GM10847 (cell line): ENCODE measurements around the gene KIR3DL3.
"Not testable (repeated sequence)": the region's sequence is repeated elsewhere in the genome, so short reads cannot be mapped to it uniquely, and the experiment has no call there.

ENCODE experiments used
- POLR2A ChIP-seq: IDR thresholded peaks from 2 replicates; pipeline ENCODE4 v1.6.1; 2011; ENCODE audit not compliant: insufficient read length; ENCODE audit errors: extremely low read depth

The KIR3DL3 gene

DNA sequence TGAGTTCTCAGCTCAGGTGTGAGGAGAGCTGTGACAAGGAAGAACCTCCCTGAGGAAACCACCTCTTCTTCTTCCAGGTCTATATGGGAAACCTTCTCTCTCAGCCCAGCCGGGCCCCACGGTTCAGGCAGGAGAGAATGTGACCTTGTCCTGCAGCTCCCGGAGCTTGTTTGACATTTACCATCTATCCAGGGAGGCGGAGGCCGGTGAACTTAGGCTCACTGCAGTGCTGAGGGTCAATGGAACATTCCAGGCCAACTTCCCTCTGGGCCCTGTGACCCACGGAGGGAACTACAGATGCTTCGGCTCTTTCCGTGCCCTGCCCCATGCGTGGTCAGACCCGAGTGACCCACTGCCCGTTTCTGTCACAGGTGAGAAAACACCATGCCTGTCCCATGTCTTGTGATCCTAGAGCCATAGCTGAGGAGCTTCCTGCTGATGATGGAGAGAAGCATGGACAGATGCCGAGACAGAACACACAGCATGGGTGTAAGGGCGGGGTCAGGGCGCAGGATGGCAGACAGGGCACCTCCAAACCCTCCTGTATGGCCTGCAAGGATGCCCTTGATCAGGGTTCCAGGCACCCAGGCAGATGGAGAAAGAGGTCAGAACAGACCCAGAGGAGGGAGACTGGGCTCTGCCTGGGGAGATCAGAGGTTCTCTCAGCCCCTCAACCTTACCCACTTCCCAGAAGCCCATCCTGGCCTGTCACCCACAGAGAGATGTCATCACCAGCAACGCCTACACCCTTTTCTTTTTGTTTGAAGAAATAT, 5.4 kb downstream of the KIR3DL3 start:
- TF ChIP-seq POLR2A = no peak

DNA sequence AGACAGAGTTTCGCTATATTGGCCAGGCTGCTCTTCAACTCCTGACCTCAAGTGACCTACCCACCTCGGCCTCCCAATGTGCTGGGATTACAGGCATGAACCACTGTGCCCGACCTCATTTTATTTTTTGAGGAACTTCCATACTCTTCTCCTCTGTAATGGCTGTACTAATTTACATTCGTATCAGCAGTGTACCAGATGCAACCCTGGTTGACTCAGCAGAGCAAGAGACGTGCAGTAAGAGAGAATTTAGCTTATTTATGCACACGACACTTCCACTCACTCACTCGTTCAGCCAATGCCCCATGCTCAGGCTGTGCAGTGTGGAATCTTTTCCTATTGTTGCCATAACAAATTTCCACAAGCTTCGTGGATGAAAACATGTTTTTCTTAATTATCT, 6.9 kb downstream of the KIR3DL3 start:
- no peak for TF ChIP-seq POLR2A

DNA sequence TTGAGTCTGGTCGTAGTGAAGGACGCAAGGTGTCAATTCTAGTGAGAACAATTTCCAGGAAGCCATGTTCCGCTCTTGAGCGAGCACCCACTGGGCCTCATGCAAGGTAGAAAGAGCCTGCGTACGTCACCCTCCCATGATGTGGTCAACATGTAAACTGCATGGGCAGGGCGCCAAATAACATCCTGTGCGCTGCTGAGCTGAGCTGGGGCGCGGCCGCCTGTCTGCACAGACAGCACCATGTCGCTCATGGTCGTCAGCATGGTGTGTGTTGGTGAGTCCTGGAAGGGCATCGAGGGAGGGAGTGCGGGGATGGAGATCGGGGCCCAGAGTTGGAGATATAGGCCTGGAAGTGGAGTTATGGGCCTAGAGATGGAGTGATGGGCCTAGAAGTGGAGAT, 14.1 kb downstream of the KIR3DL3 start, which contains the start of gene KIR2DL3:
TSS of gene KIR2DL3 (plus strand) at position 208 of the 400 bp plus-strand sequence. CDS start at position 241, 33 bp downstream.
- not testable (repeated sequence) for TF ChIP-seq POLR2A

DNA sequence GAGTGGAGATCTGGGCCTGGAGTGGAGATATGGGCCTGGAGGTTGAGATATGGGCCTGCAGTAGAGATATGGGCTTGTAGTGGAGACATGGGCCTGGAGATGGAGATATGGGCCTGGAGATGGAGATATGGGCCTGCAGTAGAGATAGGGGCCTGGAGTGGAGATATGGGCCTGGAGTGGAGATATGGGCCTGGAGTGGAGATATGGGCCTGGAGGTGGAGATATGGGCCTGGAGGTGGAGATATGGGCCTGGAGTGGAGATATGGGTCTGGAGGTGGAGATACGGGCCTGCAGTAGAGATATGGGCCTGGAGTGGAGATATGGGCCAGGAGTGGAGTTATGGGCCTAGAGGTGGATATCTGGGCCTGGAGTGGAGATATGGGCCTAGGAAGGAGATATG, 14.5 kb downstream of the KIR3DL3 start:
- no peak for TF ChIP-seq POLR2A

DNA sequence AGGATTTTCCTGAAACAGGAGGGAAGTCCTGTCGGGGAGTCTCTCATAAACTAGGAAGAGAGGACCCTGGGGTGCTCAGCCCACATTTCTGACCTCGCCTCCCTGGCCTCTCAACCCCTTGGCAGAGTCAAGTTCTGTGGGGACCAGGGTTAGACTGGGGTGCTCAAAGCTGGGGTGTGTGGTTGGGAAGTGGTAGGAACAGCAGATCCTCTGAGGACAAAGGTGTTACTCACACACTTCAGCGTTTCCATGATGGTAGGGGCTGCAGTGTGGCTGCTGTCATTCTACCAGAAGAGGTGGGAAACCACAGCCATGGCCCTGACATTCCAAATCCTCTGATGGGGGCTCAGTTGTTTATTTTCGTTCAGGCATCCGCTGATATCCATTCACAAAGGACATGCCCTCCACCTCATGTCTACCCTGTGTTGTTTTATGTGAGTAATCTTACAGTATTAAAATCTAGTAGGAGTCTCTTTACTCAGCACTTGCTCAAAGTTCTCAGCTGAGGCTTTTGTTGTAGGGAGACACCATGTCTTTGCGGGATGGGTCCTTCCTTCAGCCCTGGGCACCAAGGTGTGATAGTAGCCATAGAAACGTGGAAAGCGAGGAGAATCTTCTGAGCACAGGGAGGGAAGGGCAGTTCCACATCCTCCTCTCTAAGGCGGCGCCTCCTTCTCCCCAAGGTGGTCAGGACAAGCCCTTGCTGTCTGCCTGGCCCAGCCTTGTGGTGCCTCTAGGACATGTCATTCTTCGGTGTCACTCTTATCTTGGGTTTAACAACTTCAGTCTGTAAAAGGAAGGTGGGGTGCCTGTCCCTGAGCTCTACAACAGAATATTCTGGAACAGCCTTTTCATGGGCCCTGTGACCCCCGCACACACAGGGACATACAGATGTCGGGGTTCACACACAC, 15.6 kb downstream of the KIR3DL3 start:
- no peak for TF ChIP-seq POLR2A

DNA sequence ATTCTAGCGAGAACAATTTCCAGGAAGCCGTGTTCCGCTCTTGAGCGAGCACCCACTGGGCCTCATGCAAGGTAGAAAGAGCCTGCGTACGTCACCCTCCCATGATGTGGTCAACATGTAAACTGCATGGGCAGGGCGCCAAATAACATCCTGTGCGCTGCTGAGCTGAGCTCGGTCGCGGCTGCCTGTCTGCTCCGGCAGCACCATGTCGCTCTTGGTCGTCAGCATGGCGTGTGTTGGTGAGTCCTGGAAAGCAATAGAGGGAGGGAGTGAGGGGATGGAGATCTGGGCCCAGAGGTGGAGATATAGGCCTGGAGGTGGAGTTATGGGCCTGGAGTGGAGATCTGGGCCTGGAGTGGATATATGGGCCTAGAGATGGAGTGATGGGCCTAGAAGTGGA, 45.4 kb downstream of the KIR3DL3 start, which contains the start of gene KIR2DL1:
TSS of gene KIR2DL1 (plus strand) at position 148 of the 400 bp plus-strand sequence. CDS start at position 206, 58 bp downstream.
- not testable (repeated sequence) for TF ChIP-seq POLR2A
